Esophagus muscularis mucosa (tissue), 4 donors: ENCODE results near the gene ABCA2. TPM values are rescaled to one million over a fixed set of nuclear protein-coding genes. Genes with fewer than 3 reads are reported as not detected.

Experiments used
- DNase-seq: peaks from one replicate; pipeline ENCODE4 v3.0.0-alpha.2; 2017; ENCODE audit errors: extremely low spot score
- H3K27ac ChIP-seq, 4 donors: fragments of 200-600 bp; sonication (generic); replicated peaks in 1 of 4; 1 replicate in 3 of 4; 2 replicates in 1 of 4; pipeline ENCODE4 v1.5.1; 2016 to 2019; ENCODE audit warnings: mild to moderate bottlenecking in 1 of 4
- H3K27me3 ChIP-seq, 4 donors: fragments of 200-600 bp; sonication (generic); one replicate each; pipeline versions ENCODE4 v1.5.1 to v1.6.0; 2016 to 2019
- H3K36me3 ChIP-seq, 4 donors: fragments of 200-600 bp; sonication (generic); one replicate each; pipeline ENCODE4 v1.5.1; 2016 to 2019
- H3K4me1 ChIP-seq, 4 donors: fragments of 200-600 bp; sonication (generic); one replicate each; pipeline ENCODE4 v1.5.1; 2016 to 2019
- H3K4me3 ChIP-seq, 4 donors: fragments of 200-600 bp; sonication (generic); 1 replicate in 2 of 4; 2 replicates in 2 of 4; pipeline ENCODE4 v1.5.1; 2016 to 2019; ENCODE audit warnings: mild to moderate bottlenecking in 4 of 4, moderate library complexity in 1 of 4
- H3K9me3 ChIP-seq, 4 donors: fragments of 200-600 bp; sonication (generic); 1 replicate in 3 of 4; 2 replicates in 1 of 4; pipeline ENCODE4 v1.5.1; 2016 to 2019
- EP300 ChIP-seq: sonication (generic); formaldehyde crosslinking; IDR thresholded peaks from one replicate; pipeline ENCODE4 v1.6.1; 2017; ENCODE audit warnings: antibody characterized with exemption
- POLR2A ChIP-seq: fragments of 450-650 bp; IDR thresholded peaks from one replicate; pipeline ENCODE4 v1.6.1; 2017; ENCODE audit warnings: antibody characterized with exemption, moderate library complexity, mild to moderate bottlenecking, low read depth
- POLR2AphosphoS5 ChIP-seq, 2 donors: sonication (generic); formaldehyde crosslinking; IDR thresholded peaks; one replicate each; pipeline ENCODE4 v1.6.1; 2017; ENCODE audit warnings: antibody characterized with exemption in 2 of 2
- WGBS: methylation state at CpG from one replicate; pipeline ENCODE4 v1.1.5; 2018; 5-methylcytosine and 5-hydroxymethylcytosine counted together
- intact Hi-C: fragments of 100-400 bp; cut with DNase I; formaldehyde crosslinking; loops from one replicate; pipeline ENCODE4 v1.15.1; 2023
- total RNA-seq, 4 donors: library from RNA; depleted of rRNA; stranded (reverse); fragments of >200 nt; gene quantifications; one replicate each; pipeline versions ENCODE4 v1.1.0 to v1.2.1, GENCODE V29; 2016
- TF ChIP-seq, protein P1 (sequence below), 3 experiments: fragments of 200-600 bp in 2 of 3; fragments of 450-650 bp in 1 of 3; sonication (generic) in 2 of 3; IDR thresholded peaks; one replicate each; pipeline ENCODE4 v1.5.1; 2017 to 2019; ENCODE audit warnings: antibody characterized with exemption in 3 of 3, mild to moderate bottlenecking in 2 of 3, moderate library complexity in 1 of 3

The ABCA2 gene
- total RNA-seq, 4 donors from 2014 or later: 17.4 to 30.9 (median 21.6) TPM

DNA sequence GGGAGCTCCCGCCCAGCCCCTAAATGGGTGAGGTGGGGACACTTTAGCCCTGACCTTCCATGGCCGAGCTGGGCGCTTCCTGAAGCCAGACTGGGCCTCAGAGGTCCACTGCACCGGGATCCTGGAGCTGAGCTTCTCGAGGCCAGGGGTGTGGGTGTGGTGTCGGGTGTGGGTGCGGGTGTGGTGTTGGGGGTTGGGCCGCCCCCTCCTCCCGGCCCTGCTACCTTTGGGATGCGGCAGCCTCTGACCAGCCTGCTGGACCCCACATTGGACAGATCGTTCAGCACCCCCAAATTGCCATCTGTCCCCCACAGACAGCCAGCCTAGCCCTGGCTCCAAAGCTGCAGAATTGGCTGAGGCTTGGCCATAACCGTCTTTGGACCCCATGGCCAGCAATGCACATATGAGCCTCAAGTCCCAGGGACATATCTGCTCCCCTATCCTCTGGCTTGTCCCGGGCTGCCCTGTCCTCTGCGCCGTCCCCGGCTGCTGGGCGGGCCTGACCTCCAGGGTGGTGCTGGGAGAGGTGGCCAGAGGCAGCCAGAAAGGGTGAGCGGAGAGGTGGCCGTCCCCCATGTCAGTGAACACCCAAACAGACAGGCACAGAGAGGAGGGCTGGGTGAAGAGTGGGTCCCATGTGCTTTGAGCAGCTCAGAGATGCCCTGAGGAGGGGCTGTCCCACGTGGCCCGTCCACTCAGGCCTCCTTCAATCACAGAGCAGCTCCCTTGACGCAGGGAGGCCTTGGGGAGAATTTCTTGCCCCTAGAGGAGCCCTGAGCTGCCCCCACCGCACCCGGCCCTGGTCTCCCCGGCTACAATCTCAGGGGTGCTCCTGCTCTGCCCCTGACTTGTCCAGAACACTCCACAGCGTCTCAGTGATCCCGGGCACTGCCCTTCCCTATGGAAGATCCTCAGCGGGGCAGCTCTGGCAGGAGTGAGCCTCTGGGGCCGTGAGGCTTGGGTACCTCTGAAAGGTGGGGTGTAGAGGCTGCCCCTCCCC lies 54.1 kb downstream of the ABCA2 start:
- intact Hi-C loops: no loop called here
- TF ChIP-seq POLR2A: no peak
- Histone ChIP-seq H3K4me3 (no peak overlapping the region), H3K9me3 (no peaks in the 10 kb centered on the region), H3K4me1 (peaks cover 28 to 44% (median 38%) of the 10 kb centered on the region in 4 donors), H3K27me3 (peaks cover 0 to 29% (median 0%) of the 10 kb centered on the region in 4 donors), H3K36me3 (no peaks in the 10 kb centered on the region), H3K27ac (no peak overlapping the region)
- 90% methylated on average over 18 of the region's 29 CpGs for WGBS
- no peak for DNase-seq

DNA sequence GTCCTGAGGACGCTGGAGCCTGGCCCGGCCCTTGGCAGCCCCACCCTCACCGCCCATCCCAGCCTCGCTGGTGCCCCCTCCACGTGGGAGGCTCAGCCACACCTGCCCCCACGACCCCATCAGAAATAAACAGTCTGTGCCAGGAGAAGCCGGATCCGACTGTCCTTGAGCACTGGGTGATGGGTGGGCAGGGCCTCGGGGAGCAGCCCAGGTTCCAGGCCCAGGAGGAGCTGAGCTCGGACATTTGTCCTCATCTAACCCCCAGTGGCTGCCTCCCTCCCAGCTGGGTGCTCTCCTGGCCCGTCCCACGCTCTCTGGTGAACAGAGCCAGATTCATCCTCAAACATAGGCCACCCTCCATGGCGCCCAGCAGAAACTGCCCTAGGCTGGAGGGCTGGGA lies 55.3 kb downstream of the ABCA2 start:
- DNase-seq: no peak
- Histone ChIP-seq H3K9me3 (no peaks in the 10 kb centered on the region), H3K4me3 (no peak overlapping the region), H3K36me3 (no peaks in the 10 kb centered on the region), H3K27me3 (peaks cover 0 to 37% (median 0%) of the 10 kb centered on the region in 4 donors), H3K4me1 (peaks cover 16 to 32% (median 30%) of the 10 kb centered on the region in 4 donors), H3K27ac (no peak overlapping the region)
- 78% methylated on average over 13 of the region's 13 CpGs for WGBS
- intact Hi-C loops: no loop called here
- TF ChIP-seq, protein P1, sequence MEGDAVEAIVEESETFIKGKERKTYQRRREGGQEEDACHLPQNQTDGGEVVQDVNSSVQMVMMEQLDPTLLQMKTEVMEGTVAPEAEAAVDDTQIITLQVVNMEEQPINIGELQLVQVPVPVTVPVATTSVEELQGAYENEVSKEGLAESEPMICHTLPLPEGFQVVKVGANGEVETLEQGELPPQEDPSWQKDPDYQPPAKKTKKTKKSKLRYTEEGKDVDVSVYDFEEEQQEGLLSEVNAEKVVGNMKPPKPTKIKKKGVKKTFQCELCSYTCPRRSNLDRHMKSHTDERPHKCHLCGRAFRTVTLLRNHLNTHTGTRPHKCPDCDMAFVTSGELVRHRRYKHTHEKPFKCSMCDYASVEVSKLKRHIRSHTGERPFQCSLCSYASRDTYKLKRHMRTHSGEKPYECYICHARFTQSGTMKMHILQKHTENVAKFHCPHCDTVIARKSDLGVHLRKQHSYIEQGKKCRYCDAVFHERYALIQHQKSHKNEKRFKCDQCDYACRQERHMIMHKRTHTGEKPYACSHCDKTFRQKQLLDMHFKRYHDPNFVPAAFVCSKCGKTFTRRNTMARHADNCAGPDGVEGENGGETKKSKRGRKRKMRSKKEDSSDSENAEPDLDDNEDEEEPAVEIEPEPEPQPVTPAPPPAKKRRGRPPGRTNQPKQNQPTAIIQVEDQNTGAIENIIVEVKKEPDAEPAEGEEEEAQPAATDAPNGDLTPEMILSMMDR (IDR thresholded peaks at IDR 0.05): no peak
- no peak for TF ChIP-seq POLR2AphosphoS5 (IDR thresholded peaks at IDR 0.05)
- no peak for TF ChIP-seq POLR2A
- TF ChIP-seq EP300: no peak

DNA sequence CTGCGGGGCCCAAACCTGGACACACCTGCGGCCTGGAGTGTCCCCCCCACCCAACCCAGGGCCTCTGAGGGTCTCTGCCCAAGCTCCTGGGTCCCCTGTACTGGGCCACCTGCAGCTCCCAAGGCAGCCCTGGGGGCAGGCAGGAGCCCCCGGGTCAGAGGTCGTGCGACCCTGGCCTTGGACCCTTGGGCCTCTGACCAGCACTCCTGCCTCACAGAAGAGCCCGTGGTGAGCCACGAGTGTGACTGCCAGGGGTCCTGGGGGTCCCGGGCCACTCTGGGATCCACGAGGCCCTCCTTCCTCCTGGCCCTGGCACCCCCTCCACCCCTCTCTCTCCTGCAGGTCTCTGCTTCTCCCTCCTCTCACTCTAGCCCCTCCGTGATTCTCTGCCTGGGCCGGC lies 55.7 kb downstream of the ABCA2 start:
- Histone ChIP-seq H3K27me3 (peaks cover 0 to 37% (median 0%) of the 10 kb centered on the region in 4 donors), H3K9me3 (no peaks in the 10 kb centered on the region), H3K36me3 (no peaks in the 10 kb centered on the region), H3K4me3 (no peak overlapping the region), H3K27ac (no peak overlapping the region), H3K4me1 (peaks cover 12 to 28% (median 26%) of the 10 kb centered on the region in 4 donors)
- 81% methylated on average over 9 of the region's 11 CpGs for whole genome bisulfite sequencing
- TF ChIP-seq EP300 (no peak), POLR2AphosphoS5 (IDR thresholded peaks at IDR 0.05) (no peak), POLR2A (no peak)
- TF ChIP-seq, protein P1 (IDR thresholded peaks at IDR 0.05): no peak
- intact Hi-C loops: no loop called here
- DNase-seq: no peak

DNA sequence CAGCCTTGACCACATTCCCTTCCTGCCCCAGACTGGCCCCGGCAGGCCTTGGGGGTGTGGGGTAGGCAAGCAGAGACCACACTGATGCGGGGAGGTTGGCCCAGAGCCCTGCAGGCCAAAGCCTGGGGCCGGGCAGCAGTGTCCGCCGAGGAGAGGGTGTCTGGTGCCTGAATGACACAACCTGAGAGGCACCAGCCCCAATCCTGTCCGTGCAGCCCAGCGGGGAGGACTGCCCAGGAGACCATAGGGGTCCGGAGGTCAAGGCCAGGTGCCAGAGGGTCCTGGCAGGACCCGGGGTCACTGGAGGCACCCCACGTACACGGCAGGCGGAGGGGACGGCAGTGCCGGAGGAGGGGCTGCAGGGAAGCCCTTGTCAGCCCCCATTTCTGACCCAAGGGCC lies 56.3 kb downstream of the ABCA2 start:
- Histone ChIP-seq H3K36me3 (no peaks in the 10 kb centered on the region), H3K4me1 (peaks cover 8 to 24% (median 20%) of the 10 kb centered on the region in 4 donors), H3K27ac (no peak overlapping the region), H3K9me3 (no peaks in the 10 kb centered on the region), H3K4me3 (no peak overlapping the region), H3K27me3 (peaks cover 0 to 37% (median 0%) of the 10 kb centered on the region in 4 donors)
- DNase-seq: no peak
- 78% methylated on average over 13 of the region's 14 CpGs for WGBS
- no peak for TF ChIP-seq POLR2AphosphoS5 (IDR thresholded peaks at IDR 0.05)
- TF ChIP-seq, protein P1 (IDR thresholded peaks at IDR 0.05): no peak
- TF ChIP-seq POLR2A: no peak
- no peak for TF ChIP-seq EP300
- intact Hi-C loops: no loop called here

DNA sequence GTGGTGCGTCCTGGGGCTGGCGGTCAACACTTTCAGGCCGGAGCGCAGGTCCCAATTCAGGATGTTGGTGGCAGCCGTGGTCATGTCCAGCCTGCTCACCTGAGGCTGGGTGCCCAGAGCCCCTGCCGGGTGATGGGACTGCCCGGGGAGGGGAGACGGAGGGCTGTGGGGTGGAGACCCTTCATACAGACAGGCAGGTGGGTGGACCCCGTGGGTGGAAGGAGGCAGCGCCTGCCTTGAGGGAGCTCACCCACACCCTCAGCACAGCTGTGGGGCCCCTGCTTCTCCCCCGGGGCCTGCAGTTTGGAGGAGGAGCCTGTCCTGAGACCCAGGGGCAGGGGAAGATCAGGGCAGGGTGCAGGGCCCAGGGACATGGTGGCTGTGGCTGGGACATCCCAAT lies 57.7 kb downstream of the ABCA2 start:
- no peak overlapping the region for H3K4me3 ChIP-seq
- DNase-seq: no peak
- TF ChIP-seq, protein P1 (IDR thresholded peaks at IDR 0.05): no peak
- TF ChIP-seq EP300: no peak
- no peak for TF ChIP-seq POLR2AphosphoS5 (IDR thresholded peaks at IDR 0.05)
- no peak for TF ChIP-seq POLR2A
- no peaks in the 10 kb centered on the region for H3K9me3 ChIP-seq
- H3K27me3 ChIP-seq: peaks cover 0 to 48% (median 0%) of the 10 kb centered on the region in 4 donors
- H3K4me1 ChIP-seq: peaks cover 6 to 19% (median 13%) of the 10 kb centered on the region in 4 donors
- intact Hi-C loops: no loop called here
- H3K27ac ChIP-seq: no peak overlapping the region
- no CpG with 5 or more reads among the region's 11 CpGs for WGBS
- H3K36me3 ChIP-seq: no peaks in the 10 kb centered on the region
